ENCODE measurements around the gene CPTP. TPM values are rescaled to one million over a fixed set of nuclear protein-coding genes. Genes with fewer than 3 reads are reported as not detected.
A peak's percentile ranks its signal among the peaks of the same experiment; 100 is the strongest.

CPTP gene
- polyA plus RNA-seq (2012; ENCODE audit: insufficient read depth, insufficient read length, low read depth) = 25.3 TPM

GRCh38 chr1:1324524-1325287 is at the start of gene CPTP, which contains the start of gene INTS11:
Gene CPTP, plus strand, starts transcription at chr1:1324802. Its CDS starts 2,109 bp downstream, at chr1:1326911.
Gene INTS11, minus strand, starts transcription at chr1:1324660. Its CDS starts 52 bp downstream, at chr1:1324608.
- no peaks in the 10 kb centered on the region for H3K27me3 ChIP-seq
- no peak for TF ChIP-seq CTCF (IDR thresholded peaks at IDR 0.05; ENCODE audit: low read depth, low read length)
- H3K4me1 ChIP-seq = no peaks in the 10 kb centered on the region; the same call in 1 of the 2 replicates
- no peaks in the 10 kb centered on the region for H3K9me3 ChIP-seq
- H3K4me3 ChIP-seq (ENCODE audit: low read depth, low read length) = peak within 1 kb of the TSS; percentile 88
- DNase-seq = peak; percentile 98
- H3K36me3 ChIP-seq = peaks cover 28% of the 10 kb centered on the region

DNA sequence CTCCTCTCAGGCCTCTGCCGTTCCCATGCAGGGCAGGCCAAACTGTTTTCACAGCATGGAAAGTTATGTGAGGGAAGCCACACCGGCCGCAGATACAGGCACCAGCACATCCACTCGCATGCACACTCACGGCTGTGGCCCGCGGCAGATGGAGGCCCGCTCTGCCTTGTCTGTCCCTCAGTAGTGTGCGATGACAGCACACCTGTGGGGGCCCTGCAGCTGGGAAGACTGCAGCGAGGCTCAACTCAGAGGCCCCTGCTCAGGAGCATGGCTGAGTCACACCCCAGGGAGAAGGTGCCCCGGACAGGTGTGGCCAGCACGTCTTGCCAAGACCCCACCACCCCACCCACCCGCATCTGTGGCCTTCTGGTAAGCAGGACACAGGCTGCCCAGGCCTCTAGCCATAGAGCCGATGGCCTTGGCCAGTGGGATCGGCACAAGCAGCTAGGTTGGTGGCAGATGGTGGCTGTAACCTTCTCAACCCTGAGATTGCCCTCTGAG is 49.6 kb upstream of the CPTP start:
- no peak for DNase-seq
- H3K4me1 ChIP-seq = no peaks in the 10 kb centered on the region
- TF ChIP-seq CTCF (IDR thresholded peaks at IDR 0.05; ENCODE audit: low read depth, low read length) = no peak
- no peaks in the 10 kb centered on the region for H3K9me3 ChIP-seq
- H3K27me3 ChIP-seq = no peaks in the 10 kb centered on the region
- peaks cover 9% of the 10 kb centered on the region for H3K36me3 ChIP-seq
- no peak overlapping the region for H3K4me3 ChIP-seq (ENCODE audit: low read depth, low read length)

DNA sequence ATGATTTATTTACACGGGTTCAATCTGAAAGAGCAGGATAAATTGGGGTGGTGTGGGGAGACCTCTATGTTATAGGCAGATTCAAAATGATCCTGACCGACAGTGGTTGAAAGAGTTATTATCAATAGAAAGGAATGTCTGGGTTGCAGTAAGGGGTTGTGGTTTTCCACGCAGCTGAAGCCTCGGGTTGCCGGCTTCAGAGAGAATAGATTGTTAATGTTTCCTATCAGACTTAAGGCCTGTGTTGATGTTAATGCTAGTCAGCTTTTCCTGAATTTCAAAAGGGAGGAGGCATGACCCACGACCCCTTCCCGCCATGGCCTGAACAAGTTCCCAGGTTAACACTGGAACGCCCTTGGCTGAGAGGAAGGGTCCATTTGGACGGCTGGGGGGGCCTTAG is 48.8 kb upstream of the CPTP start:
- TF ChIP-seq CTCF (IDR thresholded peaks at IDR 0.05; ENCODE audit: low read depth, low read length) = no peak
- Histone ChIP-seq H3K4me1 (no peaks in the 10 kb centered on the region), H3K9me3 (no peaks in the 10 kb centered on the region), H3K27me3 (no peaks in the 10 kb centered on the region), H3K4me3 (ENCODE audit: low read depth, low read length) (no peak overlapping the region), H3K36me3 (peaks cover 8% of the 10 kb centered on the region)
- no peak for DNase-seq

DNA sequence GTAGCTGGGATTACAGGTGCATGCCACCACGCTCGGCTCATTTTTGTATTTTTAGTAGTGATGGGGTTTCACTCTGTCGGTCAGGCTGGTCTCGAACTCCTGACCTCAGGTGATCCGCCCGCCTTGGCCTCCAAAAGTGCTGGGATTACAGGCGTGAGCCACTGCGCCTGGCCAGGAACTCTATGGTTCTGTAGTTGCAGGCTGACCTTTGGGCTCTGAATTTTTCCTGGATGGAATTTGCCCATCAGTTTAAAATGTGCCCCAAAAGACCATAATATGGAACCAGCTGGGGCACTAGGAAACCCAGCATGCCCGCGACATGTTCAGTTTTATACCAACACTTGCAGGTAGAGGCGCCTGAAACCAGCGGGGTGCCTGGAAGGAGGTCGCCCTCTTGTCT is 46.0 kb upstream of the CPTP start:
- H3K27me3 ChIP-seq = no peaks in the 10 kb centered on the region
- H3K4me1 ChIP-seq = peaks cover 3% of the 10 kb centered on the region
- no peak for TF ChIP-seq CTCF (IDR thresholded peaks at IDR 0.05; ENCODE audit: low read depth, low read length)

GRCh38 chr1:1279028-1279427 is 45.6 kb upstream of the CPTP start:
- Histone ChIP-seq H3K4me3 (ENCODE audit: low read depth, low read length) (no peak overlapping the region), H3K36me3 (no peaks in the 10 kb centered on the region), H3K27me3 (no peaks in the 10 kb centered on the region), H3K9me3 (no peaks in the 10 kb centered on the region), H3K4me1 (peaks cover 3% of the 10 kb centered on the region)
- DNase-seq = no peak
- TF ChIP-seq CTCF (IDR thresholded peaks at IDR 0.05; ENCODE audit: low read depth, low read length) = no peak

More for the DNA sequence above, 46.0 kb upstream of the CPTP start:
- DNase-seq = no peak
- Histone ChIP-seq H3K9me3 (no peaks in the 10 kb centered on the region), H3K4me3 (ENCODE audit: low read depth, low read length) (no peak overlapping the region), H3K36me3 (no peaks in the 10 kb centered on the region)

All from BE2C (cell line).